ENCODE measurements around the gene ERBB4. TPM values are rescaled to one million over a fixed set of nuclear protein-coding genes. Genes with fewer than 3 reads are reported as not detected.

ERBB4 gene
- total RNA-seq, 1 donor, result 5.8 TPM

DNA sequence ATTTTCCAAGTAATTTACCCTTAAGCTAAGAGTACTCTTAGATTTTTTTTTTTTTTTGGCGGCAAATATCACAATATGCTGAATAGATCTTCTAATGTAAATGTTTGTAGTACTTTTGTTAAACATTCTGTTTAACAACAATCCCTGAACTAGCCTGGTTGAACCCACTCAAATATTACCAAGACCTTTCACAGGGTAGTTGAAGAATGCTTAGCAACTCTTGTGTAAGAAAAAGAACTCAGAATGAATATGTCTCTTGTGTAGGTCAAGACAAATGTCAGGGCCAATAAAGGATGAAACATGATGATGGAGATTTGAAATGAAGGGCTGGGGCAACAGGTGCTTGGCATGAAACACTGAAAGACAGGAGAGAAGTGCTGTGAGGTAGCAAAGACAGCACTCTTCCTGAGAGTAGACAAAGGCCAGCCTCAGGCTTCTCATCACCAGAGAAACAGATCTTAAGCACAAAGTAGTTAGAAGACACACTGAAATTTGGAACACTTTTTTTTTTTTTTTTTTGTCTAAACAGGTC lies 597.3 kb downstream of the ERBB4 start:
- no peak for DNase-seq (ENCODE audit: low read depth)
- TF ChIP-seq, protein P1, sequence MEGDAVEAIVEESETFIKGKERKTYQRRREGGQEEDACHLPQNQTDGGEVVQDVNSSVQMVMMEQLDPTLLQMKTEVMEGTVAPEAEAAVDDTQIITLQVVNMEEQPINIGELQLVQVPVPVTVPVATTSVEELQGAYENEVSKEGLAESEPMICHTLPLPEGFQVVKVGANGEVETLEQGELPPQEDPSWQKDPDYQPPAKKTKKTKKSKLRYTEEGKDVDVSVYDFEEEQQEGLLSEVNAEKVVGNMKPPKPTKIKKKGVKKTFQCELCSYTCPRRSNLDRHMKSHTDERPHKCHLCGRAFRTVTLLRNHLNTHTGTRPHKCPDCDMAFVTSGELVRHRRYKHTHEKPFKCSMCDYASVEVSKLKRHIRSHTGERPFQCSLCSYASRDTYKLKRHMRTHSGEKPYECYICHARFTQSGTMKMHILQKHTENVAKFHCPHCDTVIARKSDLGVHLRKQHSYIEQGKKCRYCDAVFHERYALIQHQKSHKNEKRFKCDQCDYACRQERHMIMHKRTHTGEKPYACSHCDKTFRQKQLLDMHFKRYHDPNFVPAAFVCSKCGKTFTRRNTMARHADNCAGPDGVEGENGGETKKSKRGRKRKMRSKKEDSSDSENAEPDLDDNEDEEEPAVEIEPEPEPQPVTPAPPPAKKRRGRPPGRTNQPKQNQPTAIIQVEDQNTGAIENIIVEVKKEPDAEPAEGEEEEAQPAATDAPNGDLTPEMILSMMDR (IDR thresholded peaks at IDR 0.05; ENCODE audit: insufficient read depth, low read length), result no peak
- H3K4me3 ChIP-seq (ENCODE audit: low read depth, low read length), result no peak overlapping the region

DNA sequence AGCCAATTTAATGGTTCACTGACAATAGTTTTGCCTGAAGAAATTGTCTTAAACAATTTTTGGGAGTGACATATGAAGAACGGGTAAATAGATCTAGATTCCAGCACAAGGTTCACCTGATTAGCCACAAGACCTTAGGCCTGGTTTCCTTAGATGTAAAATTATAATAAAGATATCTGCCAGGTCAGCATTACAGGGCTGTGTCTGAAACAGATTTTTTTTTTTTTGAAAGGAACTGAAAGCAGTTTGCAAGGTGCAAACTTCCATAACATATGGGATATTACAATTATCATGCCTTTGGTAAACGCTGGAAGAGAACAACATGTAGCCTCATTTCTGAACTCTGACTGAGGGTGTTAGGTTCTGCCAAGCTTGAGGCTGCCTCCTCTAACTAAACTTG lies 599.4 kb downstream of the ERBB4 start:
- TF ChIP-seq, protein P1 (IDR thresholded peaks at IDR 0.05; ENCODE audit: insufficient read depth, low read length), result no peak
- no peak overlapping the region for H3K4me3 ChIP-seq (ENCODE audit: low read depth, low read length)
- no peak for DNase-seq (ENCODE audit: low read depth)

DNA sequence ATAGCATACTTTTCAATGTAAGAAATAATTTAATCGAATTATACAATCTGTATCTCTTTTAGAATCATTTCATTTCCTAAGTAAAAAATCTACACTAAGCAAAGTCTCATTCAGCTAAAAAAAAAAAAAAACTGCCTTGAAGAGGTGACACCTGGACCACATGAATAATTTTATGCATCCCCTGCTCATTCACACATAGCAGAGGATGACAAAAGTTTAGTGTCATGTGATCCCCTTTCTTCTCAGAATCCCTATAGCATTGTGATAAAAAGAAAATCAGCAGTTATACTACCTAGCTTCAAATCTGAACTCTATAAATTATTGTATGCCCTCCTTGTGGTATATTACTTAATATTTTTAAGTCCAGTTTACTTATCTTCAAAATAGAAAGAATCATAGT lies 603.8 kb downstream of the ERBB4 start:
- H3K4me3 ChIP-seq (ENCODE audit: low read depth, low read length), result no peak overlapping the region
- TF ChIP-seq, protein P1 (IDR thresholded peaks at IDR 0.05; ENCODE audit: insufficient read depth, low read length), result no peak
- DNase-seq (ENCODE audit: low read depth), result no peak

DNA sequence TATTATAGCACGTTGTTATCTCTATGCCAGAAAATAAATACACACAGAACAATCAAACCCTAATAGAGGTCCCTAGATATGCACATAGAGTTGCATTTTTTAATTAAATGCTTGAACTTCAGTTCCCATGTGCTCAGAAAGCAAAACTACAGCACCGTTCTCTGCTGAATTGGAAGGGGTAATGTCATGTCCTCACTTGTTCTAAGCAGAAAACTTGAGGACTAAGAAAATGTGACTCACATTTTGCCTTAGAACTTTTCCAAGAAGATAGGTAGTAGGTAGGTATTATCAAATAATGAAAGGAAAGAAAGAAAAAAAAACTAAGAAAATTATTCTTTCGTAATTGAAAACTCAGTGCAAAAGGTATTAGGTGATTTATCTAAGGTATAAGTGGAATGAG lies 607.3 kb downstream of the ERBB4 start:
- no peak for DNase-seq (ENCODE audit: low read depth)
- TF ChIP-seq, protein P1 (IDR thresholded peaks at IDR 0.05; ENCODE audit: insufficient read depth, low read length), result no peak
- no peak overlapping the region for H3K4me3 ChIP-seq (ENCODE audit: low read depth, low read length)

DNA sequence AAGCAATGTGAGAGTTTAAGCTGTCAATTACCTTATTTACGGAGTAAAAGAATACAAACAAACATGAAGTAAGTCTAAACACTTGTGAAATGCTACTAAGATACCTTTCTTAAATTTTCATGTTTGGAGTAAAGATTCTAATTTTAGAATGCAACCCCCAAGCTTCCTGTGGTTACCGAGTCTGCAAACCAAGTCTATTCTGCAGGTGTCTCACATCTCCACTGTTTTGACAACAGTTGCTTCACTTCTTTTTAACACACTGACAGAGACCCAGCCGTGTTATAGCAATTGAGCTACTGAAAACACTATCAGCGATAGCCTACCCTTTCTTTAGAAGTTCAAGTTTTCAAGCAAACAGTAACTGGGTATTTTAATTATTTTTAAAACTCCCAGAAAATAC lies 608.3 kb downstream of the ERBB4 start:
- no peak overlapping the region for H3K4me3 ChIP-seq (ENCODE audit: low read depth, low read length)
- TF ChIP-seq, protein P1 (IDR thresholded peaks at IDR 0.05; ENCODE audit: insufficient read depth, low read length), result no peak
- no peak for DNase-seq (ENCODE audit: low read depth)

DNA sequence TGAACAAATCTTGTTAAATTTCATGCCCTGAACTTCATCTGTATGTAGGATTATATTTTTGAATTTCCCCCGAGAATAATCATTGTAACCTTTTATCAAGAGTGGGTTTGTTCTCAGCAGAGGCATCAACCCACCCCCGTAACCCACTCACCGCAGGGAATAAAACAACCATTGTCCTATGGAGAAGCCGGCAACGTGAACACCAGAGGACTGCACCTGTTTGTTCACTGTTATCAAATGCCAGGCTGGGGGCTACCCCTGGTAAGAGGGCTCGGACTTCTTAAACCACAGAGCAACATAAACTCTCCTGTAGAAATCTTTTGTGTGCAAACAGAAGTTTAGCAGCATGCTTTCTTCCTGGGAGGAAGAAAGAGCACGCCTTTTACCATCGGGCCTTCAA lies 610.4 kb downstream of the ERBB4 start:
- DNase-seq (ENCODE audit: low read depth), result no peak
- TF ChIP-seq, protein P1 (IDR thresholded peaks at IDR 0.05; ENCODE audit: insufficient read depth, low read length), result no peak
- H3K4me3 ChIP-seq (ENCODE audit: low read depth, low read length), result no peak overlapping the region

DNA sequence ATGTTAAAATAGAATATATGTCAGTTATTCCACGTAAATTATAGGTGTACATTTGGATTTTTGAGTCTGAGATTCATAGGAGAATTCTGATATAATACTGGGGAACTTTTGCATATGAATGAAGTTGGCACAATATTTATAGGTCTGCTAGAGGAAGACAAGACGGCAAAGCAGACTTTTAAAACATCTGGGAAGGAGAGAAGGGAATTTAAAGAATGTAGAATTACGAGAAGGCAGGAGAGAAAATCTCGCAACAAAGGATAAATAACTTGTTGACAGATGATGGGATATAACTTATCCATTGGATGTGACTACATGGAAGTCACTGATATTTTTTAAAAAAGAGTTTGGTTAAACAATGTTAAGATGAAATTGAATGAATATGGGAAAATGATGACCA lies 615.6 kb downstream of the ERBB4 start:
- no peak overlapping the region for H3K4me3 ChIP-seq (ENCODE audit: low read depth, low read length)
- DNase-seq (ENCODE audit: low read depth), result no peak
- TF ChIP-seq, protein P1 (IDR thresholded peaks at IDR 0.05; ENCODE audit: insufficient read depth, low read length), result no peak

All from fibroblast of the aortic adventitia (primary cell).